OCI-LY1 (cell line): Measurements from ENCODE around the gene MATN3.

Experiments
- H2AFZ ChIP-seq: fragments of 200-600 bp; sonication (generic), shearing (Covaris generic); 2 replicates; pipeline ENCODE4 v1.6.0; 2014; ENCODE audit warnings: antibody characterized with exemption, mild to moderate bottlenecking, low read length
- H3F3A ChIP-seq: fragments of 200-600 bp; sonication (generic), shearing (Covaris generic); 2 replicates; pipeline ENCODE4 v1.6.0; 2014; ENCODE audit warnings: mild to moderate bottlenecking, antibody characterized with exemption, low read length, moderate library complexity; ENCODE audit not compliant: insufficient read depth
- H3K27ac ChIP-seq: fragments of 200-600 bp; sonication (generic); 2 replicates; pipeline ENCODE4 v1.5.1; 2014; ENCODE audit warnings: low read length, mixed run types, mild to moderate bottlenecking, low read depth; ENCODE audit not compliant: poor library complexity, severe bottlenecking
- H3K27me3 ChIP-seq: fragments of 200-600 bp; sonication (generic); 2 replicates; pipeline ENCODE4 v1.6.0; 2014; ENCODE audit warnings: antibody characterized with exemption, mild to moderate bottlenecking, low read length, moderate library complexity; ENCODE audit not compliant: insufficient read depth
- H3K36me3 ChIP-seq: fragments of 200-600 bp; sonication (generic); 2 replicates; pipeline ENCODE4 v1.6.1; 2014; ENCODE audit warnings: mild to moderate bottlenecking, antibody characterized with exemption, low read length, moderate library complexity, mixed read lengths; ENCODE audit not compliant: insufficient read depth
- H3K4me1 ChIP-seq: fragments of 200-600 bp; sonication (generic); 2 replicates; pipeline ENCODE4 v1.5.1; 2014; ENCODE audit warnings: mild to moderate bottlenecking, low read length, moderate library complexity; ENCODE audit not compliant: insufficient read depth, severe bottlenecking
- H3K4me2 ChIP-seq: fragments of 200-600 bp; sonication (generic), shearing (Covaris generic); 2 replicates; pipeline ENCODE4 v1.6.1; 2014; ENCODE audit warnings: low read length
- H3K4me3 ChIP-seq: fragments of 200-600 bp; sonication (generic); 2 replicates; pipeline ENCODE4 v1.5.1; 2014; ENCODE audit warnings: low read length, low read depth, mild to moderate bottlenecking, mixed read lengths; ENCODE audit not compliant: poor library complexity, severe bottlenecking
- H3K79me2 ChIP-seq: fragments of 200-600 bp; shearing (Covaris generic); 2 replicates; pipeline ENCODE4 v1.6.1; 2016; ENCODE audit warnings: mixed run types, low read length, mixed read lengths; ENCODE audit not compliant: insufficient read depth
- H3K9ac ChIP-seq: fragments of 200-600 bp; sonication (generic), shearing (Covaris generic); 2 replicates; pipeline ENCODE4 v1.6.1; 2014; ENCODE audit warnings: mild to moderate bottlenecking, low read length, mixed read lengths
- H3K9me2 ChIP-seq: fragments of 200-600 bp; sonication (generic), shearing (Covaris generic); 2 replicates; pipeline ENCODE4 v1.6.1; 2014; ENCODE audit warnings: low read depth, mild to moderate bottlenecking, low read length, mixed read lengths
- H3K9me3 ChIP-seq: fragments of 200-600 bp; shearing (Covaris generic); 2 replicates; pipeline ENCODE4 v1.6.1; 2014; ENCODE audit warnings: low read length, mixed read lengths
- H4K20me1 ChIP-seq: fragments of 200-600 bp; sonication (generic), shearing (Covaris generic); 2 replicates; pipeline ENCODE4 v1.6.0; 2016; ENCODE audit warnings: mild to moderate bottlenecking, low read length; ENCODE audit not compliant: insufficient read depth
- EZH2 ChIP-seq: fragments of 200-600 bp; sonication (generic), shearing (Covaris generic); IDR thresholded peaks from 2 replicates; pipeline ENCODE4 v1.8.0; 2017; ENCODE audit warnings: borderline replicate concordance, mixed run types, mild to moderate bottlenecking, antibody characterized with exemption, low read length, moderate library complexity, mixed read lengths
- TF ChIP-seq, protein P1 (sequence below): fragments of 200-600 bp; sonication (generic), shearing (Covaris generic); IDR thresholded peaks from 2 replicates; pipeline ENCODE4 v1.5.1; 2017; ENCODE audit warnings: mild to moderate bottlenecking, antibody characterized with exemption, low read length, moderate library complexity, mixed read lengths

Gene MATN3

DNA sequence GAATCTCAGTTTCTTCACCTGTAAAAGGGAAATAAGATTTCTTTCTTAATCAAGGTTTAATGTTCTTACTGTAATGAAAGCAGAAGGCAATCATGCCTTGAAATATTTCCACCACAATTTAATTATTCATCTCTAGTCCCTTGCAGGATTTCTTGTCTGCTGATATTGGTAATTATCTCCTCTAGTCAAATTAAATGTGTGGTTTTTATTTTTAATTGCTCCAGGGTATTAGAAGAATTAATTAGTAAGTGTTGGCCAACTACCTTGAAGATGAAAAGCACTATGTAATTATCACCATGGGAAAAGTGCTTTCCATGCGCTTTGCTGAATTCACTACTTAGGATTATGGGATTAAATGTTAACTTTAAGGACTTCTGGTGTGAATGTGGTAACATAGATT, 47.6 kb upstream of the MATN3 start:
- Histone ChIP-seq H3K4me2 (no peak overlapping the region), H3K27me3 (no peaks in the 10 kb centered on the region), H3K4me1 (no peaks in the 10 kb centered on the region), H3K79me2 (no peaks in the 10 kb centered on the region), H3K9ac (no peak overlapping the region), H3K4me3 (no peak overlapping the region), H3K9me2 (no peaks in the 10 kb centered on the region), H3K9me3 (no peaks in the 10 kb centered on the region), H3F3A (no peaks in the 10 kb centered on the region), H3K27ac (no peak overlapping the region), H2AFZ (no peak overlapping the region), H3K36me3 (no peaks in the 10 kb centered on the region; the same call in 1 of the 2 replicates), H4K20me1 (no peaks in the 10 kb centered on the region)
- TF ChIP-seq, protein P1, sequence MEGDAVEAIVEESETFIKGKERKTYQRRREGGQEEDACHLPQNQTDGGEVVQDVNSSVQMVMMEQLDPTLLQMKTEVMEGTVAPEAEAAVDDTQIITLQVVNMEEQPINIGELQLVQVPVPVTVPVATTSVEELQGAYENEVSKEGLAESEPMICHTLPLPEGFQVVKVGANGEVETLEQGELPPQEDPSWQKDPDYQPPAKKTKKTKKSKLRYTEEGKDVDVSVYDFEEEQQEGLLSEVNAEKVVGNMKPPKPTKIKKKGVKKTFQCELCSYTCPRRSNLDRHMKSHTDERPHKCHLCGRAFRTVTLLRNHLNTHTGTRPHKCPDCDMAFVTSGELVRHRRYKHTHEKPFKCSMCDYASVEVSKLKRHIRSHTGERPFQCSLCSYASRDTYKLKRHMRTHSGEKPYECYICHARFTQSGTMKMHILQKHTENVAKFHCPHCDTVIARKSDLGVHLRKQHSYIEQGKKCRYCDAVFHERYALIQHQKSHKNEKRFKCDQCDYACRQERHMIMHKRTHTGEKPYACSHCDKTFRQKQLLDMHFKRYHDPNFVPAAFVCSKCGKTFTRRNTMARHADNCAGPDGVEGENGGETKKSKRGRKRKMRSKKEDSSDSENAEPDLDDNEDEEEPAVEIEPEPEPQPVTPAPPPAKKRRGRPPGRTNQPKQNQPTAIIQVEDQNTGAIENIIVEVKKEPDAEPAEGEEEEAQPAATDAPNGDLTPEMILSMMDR = no peak
- no peak for TF ChIP-seq EZH2

DNA sequence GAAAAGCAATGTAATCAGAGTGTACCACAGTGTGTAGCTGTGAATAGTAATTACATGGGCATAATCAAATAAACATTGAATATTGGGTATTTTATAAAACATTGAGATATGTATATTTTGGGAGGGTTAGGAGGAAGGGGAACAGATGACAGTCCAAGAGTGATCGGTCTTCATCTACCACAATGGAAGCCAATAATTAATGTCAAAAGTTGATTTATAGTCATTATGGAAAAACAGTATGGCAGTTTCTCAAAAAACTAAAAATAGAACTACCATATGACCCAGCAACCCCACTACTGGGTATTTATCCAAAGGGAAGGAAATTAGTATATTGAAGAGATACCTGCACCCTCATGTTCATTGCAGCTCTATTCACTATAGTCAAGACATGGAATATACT, 44.8 kb upstream of the MATN3 start:
- H3K9me2 ChIP-seq = no peaks in the 10 kb centered on the region
- H3F3A ChIP-seq = no peaks in the 10 kb centered on the region
- H3K9me3 ChIP-seq = no peaks in the 10 kb centered on the region
- peaks cover 5% of the 10 kb centered on the region for H3K4me1 ChIP-seq
- H3K79me2 ChIP-seq = no peaks in the 10 kb centered on the region
- TF ChIP-seq, protein P1 = no peak
- TF ChIP-seq EZH2 = no peak
- no peaks in the 10 kb centered on the region for H3K27me3 ChIP-seq
- no peak overlapping the region for H3K4me3 ChIP-seq
- H2AFZ ChIP-seq = no peak overlapping the region
- H4K20me1 ChIP-seq = no peaks in the 10 kb centered on the region
- no peaks in the 10 kb centered on the region for H3K36me3 ChIP-seq
- no peak overlapping the region for H3K4me2 ChIP-seq
- H3K27ac ChIP-seq = no peak overlapping the region
- no peak overlapping the region for H3K9ac ChIP-seq

GRCh38 chr2:20054931-20055330, 42.5 kb upstream of the MATN3 start:
- Histone ChIP-seq H3K27me3 (no peaks in the 10 kb centered on the region), H3F3A (no peaks in the 10 kb centered on the region), H2AFZ (no peak overlapping the region), H3K9me3 (no peaks in the 10 kb centered on the region), H4K20me1 (no peaks in the 10 kb centered on the region), H3K9ac (no peak overlapping the region), H3K79me2 (peaks cover 11% of the 10 kb centered on the region), H3K36me3 (no peaks in the 10 kb centered on the region), H3K9me2 (no peaks in the 10 kb centered on the region), H3K4me3 (no peak overlapping the region), H3K27ac (no peak overlapping the region), H3K4me2 (no peak overlapping the region), H3K4me1 (peaks cover 10% of the 10 kb centered on the region)
- no peak for TF ChIP-seq EZH2
- TF ChIP-seq, protein P1 = no peak
